ENCODE measurements around the gene MYH14.
"Not testable (repeated sequence)": the region's sequence is repeated elsewhere in the genome, so short reads cannot be mapped to it uniquely, and the experiment has no call there.

The MYH14 gene

DNA sequence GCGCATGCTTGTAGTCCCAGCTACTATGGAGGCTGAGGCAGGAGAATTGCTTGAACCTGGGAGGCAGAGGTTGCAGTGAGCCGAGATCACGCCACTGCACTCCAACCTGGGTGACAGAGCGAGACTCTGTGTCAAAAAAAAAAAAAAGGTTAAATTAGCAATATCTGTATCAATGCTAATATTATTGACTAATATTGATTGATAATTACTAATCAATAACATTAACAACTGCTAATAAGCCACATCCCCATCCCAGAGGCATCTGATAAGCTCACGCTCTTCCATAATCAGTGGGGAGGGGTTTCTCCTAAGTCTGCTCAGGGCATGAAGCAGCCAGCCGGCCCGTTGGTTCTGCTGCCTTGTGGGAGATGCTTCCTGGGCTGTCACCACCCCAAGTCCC lies 24.7 kb downstream of the MYH14 start:
- not testable (repeated sequence) for DNase-seq

DNA sequence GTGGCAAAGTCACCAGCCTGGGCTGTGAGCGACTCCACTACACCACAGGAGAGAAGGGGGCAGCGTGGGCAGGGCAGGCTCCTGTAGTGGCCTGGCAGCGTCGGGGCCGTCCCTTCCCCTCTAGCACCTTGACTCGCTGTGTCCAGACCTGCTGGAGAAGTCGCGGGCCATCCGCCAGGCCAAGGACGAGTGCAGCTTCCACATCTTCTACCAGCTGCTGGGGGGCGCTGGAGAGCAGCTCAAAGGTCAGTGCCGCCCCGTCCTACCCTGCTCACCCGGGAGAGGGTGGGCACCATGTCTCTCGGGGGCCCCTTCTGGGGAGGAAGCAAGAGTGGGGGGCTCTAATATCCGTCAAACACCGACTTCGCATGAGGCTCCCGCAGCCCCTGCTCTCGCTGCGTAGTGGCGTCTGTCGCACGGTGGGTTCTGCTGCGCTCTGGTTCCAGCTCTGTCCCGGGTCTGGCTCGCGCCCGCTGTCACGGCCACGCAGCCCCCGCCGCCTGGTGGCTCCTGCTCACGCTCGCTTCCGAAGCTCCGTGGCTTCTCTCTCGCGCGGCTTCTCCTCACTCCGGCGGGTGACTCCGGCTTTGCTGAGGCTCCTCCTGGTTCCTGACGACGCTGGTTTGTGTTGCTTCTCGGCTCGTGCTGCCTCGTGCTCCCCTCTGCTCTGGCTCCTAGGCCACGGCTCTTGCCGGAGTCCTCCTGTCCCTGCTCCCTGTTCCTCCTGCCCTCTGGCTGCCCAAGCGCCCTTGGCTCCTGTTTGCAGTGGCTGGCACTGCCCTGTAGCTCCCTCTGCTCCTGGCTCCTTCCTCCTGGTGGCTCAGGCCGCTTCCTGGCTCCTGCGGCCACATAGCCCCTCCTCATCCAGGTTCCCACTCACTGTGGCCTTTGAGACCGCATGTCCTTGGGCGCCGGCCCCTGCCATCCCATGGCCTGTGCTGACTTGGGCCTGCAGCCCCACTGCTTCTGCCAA lies 27.2 kb downstream of the MYH14 start:
- no peak for DNase-seq

DNA sequence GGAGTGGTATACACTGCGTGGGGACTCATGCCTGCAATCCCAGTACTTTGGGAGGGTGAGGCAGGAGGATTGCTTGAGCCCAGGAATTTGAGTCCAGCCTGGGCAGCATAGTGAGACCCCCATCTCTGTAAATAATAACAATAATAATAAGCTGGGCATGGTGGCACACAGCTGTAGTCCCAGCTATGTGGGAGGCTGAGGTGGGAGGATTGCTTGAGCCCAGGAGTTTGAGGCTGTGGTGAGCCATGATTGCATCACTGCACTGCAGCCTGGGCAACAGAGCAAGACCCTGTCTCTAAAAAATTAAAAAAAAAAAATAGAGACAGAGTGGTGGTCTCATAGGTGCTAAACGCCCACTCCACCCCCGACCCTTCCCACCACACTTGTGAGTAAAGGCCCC lies 28.0 kb downstream of the MYH14 start:
- not testable (repeated sequence) for DNase-seq

DNA sequence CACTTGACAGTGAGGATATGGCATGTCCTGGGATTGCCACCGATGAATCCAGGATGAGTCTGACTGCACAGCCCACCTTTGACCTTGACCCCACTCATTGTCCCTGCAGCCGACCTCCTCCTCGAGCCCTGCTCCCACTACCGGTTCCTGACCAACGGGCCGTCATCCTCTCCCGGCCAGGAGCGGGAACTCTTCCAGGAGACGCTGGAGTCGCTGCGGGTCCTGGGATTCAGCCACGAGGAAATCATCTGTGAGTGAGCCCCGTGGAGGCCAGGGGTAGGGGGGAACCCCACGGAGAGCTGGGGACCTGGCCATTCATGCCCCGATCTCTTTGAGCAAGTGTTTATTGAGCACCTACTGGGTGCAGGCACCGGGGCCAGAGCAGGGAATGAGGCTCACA lies 28.4 kb downstream of the MYH14 start:
- DNase-seq, result no peak

DNA sequence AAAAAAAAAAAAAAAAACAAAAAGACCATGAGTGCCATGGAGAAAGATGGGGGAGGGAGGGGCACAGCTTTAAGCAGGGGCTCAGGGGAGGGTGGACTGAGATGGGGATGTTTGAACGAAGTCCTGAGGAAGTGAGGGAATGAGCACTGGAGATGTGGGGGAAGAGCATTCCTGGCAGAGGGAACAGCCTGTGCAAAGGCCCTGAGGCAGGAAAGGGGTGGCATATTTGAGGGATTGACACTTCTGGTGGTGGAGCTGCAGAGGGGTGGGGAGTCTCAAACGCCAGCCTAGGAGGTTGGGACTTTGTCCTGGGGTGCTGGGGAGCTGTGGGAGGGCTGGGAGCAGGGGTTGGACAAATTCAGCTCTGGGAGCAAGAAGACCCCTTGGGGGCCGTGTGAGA lies 29.2 kb downstream of the MYH14 start:
- no peak for DNase-seq

DNA sequence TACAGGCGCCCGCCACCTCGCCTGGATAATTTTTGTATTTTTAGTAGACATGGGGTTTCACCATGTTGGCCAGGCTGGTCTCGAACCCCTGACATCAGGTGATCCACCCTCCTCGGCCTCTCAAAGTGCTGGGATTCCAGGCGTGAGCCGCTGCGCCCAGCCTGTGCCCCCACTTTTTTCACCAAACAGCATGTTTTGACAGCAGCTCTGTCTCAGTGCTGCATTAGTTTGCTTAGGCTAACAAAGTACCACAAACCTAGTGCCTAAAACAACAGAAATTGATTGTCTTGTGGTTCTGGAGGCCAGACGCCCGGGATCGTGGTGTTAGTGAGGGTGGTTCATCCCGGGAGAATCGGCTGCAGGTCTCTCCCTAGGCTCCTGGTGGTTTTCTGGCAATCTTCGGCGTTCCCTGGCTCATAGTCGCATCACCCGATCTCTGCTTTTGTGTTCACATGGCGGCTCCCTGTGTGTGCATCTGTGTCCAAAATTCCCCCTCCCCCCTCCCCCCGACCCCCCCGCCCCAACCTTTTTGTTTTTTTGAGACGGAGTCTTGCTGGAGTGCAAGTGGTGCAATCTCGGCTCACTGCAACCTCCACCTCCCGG lies 30.0 kb downstream of the MYH14 start:
- no peak for DNase-seq

DNA sequence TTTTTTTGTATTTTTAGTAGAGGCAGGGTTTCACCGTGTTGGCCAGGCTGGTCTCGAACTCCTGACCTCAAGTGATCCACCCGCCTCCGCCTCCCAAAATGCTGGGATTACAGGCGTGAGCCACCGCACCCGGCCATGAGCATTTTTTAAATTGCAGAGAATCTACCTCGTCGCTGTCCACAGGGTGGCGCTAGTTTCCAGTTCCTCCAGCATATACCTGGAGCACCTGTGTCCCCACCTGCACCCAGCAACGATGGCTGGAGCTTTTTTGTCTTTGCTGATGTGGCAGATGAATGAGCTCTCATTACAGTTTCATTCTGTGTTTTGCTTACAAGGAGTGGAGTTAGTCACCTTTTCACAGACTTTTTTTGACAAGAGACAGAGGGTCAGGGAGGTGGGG lies 34.1 kb downstream of the MYH14 start:
- not testable (repeated sequence) for DNase-seq

DNA sequence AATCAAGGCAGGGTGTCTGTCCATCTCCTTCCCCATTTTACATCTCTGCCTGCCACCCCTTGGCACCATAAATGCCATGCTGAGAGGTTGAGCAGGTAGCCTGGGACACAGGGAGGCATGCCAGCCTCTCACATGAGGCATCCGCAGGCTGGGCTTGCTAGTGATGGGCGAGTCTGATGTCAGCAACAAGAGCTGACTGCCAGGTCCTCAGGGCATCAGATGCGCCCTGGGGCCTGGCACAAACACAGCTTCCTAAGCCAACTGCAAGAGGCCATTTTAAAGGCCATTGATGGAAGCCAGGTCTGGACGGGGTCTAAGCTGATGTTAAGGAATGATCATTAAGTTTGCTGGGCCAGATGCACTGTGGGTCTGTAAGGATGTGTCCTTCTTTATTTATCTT lies 34.6 kb downstream of the MYH14 start:
- DNase-seq, result no peak

DNA sequence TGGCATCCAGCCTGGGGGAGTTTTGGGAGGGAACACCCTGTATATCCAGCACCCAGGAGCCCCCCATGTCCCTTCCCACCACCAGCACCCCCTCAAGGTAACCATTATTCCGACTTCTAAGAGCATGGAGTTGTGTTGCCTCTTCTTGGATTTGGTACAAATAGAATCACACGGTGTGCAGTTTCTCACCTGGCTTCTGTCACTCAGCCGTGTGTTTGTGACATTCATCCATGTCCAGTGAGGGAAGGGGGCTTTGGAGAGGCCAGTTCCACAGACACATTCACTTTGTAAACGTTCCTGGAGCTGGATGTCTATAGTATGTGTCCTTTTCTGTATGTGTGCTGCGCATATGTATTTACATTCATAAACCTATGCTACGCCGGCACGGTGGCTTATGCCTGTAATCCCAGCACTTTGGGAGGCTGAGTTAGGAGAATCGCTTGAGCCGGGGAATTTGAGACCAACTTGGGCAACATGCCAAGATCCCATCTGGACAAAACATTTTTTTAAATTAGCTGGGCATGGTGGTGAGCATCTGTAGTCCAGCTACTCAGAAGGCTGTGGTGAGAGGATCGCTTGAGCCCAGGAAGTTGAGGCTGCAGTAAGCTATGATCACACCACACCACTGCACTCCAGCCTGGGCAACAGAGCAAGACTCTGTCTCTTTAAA lies 36.6 kb downstream of the MYH14 start:
- no peak for DNase-seq

DNA sequence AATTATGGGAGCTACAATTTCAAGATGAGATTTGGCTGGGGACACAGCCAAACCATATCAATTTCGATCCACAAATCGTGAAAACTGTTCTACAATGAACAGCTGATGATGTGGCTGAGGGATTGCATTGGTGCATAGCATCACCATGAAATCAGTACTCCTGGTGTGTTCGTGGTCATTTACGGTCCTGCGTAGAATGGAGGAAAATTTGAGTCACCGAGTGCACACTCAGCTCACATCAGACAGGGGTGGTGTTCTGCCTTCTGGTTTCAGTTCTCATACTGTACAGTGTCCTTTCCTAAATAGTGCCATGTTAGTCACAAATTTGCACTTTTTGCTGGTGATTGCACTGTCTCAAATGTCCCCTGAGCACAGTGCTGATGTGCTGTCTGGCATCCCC lies 39.2 kb downstream of the MYH14 start:
- DNase-seq, result no peak

DNA sequence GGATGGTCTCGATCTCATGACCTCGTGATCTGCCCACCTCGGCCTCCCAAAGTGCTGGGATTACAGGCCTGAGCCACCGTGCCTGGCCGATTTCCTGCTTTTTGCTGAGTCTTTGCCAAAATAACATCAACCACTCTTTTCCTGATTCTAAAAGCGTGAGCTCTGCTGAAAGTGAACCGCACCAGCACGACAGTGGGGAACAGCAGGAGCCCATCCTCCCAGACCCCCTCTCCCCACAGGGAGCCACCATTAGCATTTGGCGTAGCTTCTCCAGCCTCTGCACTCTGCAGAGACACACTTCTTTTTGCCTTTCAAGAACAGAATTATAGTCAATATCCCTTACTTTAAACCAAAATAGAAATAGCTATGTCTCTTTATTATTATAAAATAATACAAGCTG lies 41.3 kb downstream of the MYH14 start:
- no peak for DNase-seq

DNA sequence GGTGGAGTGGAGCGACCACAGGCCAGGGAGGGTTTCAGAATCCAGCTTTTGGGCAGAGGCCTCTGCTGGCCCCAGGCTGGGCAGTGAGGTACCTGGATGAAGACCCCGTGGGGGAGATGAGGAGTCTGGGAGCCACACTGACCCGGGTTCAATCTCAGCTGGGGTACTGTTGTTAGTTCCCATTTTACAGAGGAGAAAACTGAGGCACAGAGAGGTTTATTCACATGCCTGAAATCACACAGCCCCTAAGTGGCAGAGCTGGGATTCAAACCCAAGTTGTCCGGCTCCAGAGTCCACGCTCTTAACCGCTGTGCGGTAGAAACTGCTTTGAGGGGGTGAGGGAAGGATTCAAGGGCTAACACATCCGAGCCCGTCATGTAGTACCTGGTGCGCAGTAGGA lies 45.0 kb downstream of the MYH14 start:
- DNase-seq, result no peak

DNA sequence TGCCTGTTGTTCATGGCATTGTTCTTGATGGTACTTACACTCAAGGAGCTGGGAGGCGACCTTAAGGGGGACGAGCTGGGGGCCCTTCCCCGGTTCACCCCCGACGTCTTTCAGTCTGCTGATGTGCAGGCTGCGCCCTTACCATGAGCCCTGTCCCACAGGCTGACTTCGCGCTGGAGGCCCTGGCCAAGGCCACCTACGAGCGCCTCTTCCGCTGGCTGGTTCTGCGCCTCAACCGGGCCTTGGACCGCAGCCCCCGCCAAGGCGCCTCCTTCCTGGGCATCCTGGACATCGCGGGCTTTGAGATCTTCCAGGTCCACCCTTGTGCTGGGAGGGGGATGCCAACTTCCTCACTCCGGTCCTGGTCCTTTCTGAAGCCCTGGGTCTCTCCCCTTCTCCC lies 45.4 kb downstream of the MYH14 start:
- DNase-seq, result no peak

DNA sequence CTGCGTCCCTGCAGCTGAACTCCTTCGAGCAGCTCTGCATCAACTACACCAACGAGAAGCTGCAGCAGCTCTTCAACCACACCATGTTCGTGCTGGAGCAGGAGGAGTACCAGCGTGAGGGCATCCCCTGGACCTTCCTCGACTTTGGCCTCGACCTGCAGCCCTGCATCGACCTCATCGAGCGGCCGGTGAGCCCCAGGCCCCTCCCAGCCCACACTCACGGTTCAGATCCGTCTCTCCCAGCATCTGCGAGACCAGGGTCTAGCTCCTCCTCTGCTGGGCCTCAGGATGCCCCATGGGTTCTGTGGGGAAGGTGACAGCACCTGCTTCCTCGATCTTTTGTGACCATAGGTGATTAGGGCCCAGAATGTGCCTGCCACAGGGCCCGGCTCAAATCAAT lies 46.2 kb downstream of the MYH14 start:
- DNase-seq, result no peak

DNA sequence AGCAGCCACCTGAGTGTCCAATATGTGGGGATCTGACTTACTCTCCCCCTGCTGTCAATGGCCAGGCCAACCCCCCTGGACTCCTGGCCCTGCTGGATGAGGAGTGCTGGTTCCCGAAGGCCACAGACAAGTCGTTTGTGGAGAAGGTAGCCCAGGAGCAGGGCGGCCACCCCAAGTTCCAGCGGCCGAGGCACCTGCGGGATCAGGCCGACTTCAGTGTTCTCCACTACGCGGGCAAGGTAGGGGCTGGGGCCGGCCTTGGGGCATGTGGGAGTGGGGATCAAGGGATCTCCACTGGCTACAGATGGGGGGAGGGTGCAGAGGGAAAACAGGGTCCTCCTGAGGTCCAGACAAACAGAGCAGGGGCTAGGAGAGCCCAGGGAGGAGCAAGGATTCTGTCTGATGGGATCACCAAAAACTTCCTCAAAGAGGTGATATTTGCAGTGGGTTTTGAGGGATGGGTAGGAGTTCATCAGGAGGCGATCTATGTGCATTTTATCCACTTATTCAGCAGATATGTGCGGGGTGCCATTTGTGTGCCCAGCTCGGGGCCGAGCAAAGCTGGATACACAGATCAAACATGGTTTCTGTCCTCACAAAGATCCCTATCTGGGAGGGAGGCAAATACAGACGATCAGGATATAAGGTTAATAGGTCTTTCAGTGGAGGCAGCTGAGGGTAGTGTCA lies 47.2 kb downstream of the MYH14 start:
- no peak for DNase-seq

DNA sequence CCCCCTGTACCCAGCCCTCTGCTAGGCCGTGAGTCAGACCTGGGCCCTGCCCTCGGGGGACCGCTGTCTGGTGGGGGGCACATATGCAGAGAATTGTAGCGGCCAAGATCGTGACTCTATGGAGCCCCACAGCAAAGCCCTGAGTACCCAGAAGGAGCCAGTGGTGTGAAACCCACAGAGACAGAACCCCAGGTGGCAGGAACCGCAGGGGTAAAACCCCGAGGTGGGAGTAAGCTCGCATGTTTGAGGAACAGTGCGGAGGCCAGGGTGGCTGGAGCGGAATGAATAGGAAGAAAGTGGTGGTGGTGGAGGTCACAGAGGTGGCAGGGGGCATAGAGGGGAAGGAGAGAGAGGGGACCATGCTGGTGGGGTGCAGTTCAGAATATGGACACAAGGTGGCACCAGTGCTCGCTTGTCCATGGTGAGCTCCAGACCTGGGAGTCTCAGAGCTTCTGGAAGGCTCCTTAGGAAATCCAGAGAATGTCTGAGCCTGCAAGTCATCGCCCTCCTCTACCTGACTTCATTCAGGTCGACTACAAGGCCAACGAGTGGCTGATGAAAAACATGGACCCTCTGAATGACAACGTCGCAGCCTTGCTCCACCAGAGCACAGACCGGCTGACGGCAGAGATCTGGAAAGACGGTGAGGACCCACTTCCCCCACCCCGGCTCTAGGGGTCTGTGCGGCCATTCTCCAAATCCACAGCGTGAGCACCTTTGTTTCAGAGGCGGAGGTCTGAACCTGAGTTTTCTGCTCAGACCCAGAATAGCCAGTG lies 48.9 kb downstream of the MYH14 start:
- DNase-seq, result peak; percentile 30

DNA sequence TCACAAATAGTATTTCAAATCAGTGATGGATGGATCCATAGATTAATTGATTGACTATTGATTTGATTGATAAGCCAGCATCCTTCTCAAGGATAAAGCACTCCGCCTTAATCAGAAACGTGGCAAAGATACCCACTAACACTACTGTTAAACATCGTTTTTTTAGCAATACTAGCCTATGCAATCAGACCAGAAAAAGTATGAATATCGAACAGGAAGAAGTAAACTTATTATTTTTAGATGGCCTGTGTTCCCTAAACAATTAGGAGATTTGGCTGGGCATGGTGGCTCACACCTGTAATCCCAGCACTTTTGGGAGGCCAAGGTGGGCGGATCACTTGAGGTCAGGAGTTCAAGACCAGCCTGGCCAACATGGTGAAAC lies 49.5 kb downstream of the MYH14 start:
- no peak for DNase-seq

DNA sequence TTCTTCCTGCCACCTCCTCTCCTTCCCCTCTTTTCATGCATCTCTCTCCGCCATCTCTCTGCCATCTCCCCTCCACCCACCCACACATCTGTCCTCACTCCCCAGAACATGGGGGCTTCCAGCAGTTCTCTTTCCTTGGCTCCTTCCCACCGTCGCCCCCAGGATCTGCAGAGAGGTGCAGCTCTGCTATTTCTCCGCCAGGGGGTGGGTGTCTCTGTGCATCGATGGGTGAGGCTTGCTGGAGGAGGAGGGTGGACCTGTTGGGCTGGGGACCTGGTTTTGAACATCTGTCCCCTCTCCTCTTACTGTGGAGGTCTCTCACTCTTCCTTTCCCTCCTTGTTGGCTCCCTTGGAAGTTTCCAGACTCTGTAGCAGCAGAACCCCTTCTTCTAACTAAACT lies 51.7 kb downstream of the MYH14 start:
- DNase-seq, result no peak

DNA sequence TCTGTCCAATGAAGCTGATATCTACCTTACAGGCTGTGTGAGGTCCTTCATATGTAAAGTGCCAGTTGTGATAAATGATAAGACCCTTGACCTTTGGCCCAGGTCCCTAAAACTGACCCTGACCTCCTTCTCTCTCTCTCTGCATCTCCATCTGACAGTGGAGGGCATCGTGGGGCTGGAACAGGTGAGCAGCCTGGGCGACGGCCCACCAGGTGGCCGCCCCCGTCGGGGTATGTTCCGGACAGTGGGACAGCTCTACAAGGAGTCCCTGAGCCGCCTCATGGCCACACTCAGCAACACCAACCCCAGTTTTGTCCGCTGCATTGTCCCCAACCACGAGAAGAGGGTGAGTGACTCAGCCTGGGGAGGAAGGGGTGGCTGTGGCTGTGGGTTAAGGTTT lies 53.7 kb downstream of the MYH14 start:
- DNase-seq, result no peak

DNA sequence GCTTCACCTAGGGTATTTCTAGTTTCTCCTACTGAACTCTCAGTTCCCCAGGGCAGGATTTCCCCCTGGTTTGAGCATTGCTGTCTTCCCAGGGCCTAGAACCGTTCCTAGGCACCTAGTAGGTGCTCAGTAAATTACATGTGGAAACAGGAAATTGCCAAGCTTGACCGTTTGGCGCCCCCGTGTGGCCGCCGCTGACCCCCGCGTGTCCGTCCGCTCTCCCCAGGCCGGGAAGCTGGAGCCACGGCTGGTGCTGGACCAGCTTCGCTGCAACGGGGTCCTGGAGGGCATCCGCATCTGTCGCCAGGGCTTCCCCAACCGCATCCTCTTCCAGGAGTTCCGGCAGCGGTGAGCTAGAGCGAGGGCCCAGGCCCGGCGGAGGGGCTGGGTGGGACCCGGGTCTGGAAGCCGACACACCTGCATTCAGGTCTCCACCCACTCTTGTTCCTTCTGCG lies 55.5 kb downstream of the MYH14 start:
- no peak for DNase-seq

DNA sequence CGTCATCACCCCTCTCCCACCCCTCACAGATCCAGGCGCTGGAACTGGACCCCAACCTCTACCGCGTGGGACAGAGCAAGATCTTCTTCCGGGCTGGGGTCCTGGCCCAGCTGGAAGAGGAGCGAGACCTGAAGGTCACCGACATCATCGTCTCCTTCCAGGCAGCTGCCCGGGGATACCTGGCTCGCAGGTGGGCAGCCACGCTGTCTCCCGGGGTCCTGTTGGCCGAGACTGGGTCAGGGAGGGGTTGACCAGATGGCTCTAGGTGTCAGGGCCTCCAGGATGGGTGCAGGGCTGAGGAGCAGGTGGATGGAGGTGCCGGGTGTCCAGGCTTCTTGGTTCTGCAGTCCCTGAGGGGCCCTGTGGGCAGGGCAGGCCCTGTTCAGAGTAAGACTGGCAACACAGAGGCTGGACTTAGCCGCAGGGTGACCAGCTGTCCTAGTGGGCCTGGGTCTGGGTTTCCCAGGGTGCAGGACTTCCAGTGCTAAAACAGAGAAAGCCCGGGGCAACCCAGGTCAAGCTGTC lies 58.1 kb downstream of the MYH14 start:
- DNase-seq, result no peak

DNA sequence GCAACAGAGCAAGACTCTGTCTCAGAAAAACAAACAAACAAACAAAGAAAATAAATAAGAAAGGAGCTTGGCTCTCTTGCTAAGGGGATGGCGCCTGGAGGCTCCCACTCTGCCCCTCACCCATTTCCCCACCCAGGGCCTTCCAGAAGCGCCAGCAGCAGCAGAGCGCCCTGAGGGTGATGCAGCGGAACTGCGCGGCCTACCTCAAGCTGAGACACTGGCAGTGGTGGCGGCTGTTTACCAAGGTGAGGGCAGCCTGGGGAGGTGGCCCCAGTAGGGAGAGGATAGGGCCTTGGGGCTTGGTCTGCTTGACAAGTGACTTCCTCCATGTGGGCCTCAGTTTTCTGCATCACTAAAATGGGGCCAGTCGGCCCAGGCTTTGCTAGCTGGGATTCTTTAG lies 59.8 kb downstream of the MYH14 start:
- no peak for DNase-seq

All from activated CD4-positive, alpha-beta T cell treated with anti-CD3 and anti-CD28 coated beads, Interleukin-2, amount 50 U/mL, for 16 hours (primary cell).